ENCODE measurements around the gene CPM.
"Not testable (repeated sequence)": the region's sequence is repeated elsewhere in the genome, so short reads cannot be mapped to it uniquely, and the experiment has no call there.

Gene CPM

GRCh38 chr12:68806488-68807237 lies 126.3 kb downstream of the CPM start:
- DNase-seq (ENCODE audit: low read depth): no peak

- DNase-seq (ENCODE audit: low read depth): no peak
Observed at GRCh38 chr12:68805592-68806120, 127.3 kb downstream of the CPM start.

GRCh38 chr12:68804657-68805591 lies 128.0 kb downstream of the CPM start:
- DNase-seq (ENCODE audit: low read depth): no peak

GRCh38 chr12:68803948-68804656 lies 128.9 kb downstream of the CPM start:
- no peak for DNase-seq (ENCODE audit: low read depth)

GRCh38 chr12:68802911-68803651 lies 129.9 kb downstream of the CPM start:
- not testable (repeated sequence) for DNase-seq (ENCODE audit: low read depth)

- DNase-seq (ENCODE audit: low read depth): not testable (repeated sequence)
Observed at GRCh38 chr12:68802372-68802745, 130.6 kb downstream of the CPM start.
